HUES6 (cell line): Measurements from ENCODE around the gene HCFC1.
"Not testable (repeated sequence)": the region's sequence is repeated elsewhere in the genome, so short reads cannot be mapped to it uniquely, and the experiment has no call there.

Experiments used
- H3K27ac ChIP-seq: 2 replicates; pipeline ENCODE4 v1.7.0; 2013; ENCODE audit warnings: low read depth, mild to moderate bottlenecking, low read length, inconsistent platforms
- H3K27me3 ChIP-seq: 2 replicates; pipeline ENCODE4 v1.6.1; 2013; ENCODE audit warnings: low read length; ENCODE audit not compliant: control insufficient read depth, insufficient read depth
- H3K36me3 ChIP-seq: 2 replicates; pipeline ENCODE4 v1.6.1; 2013; ENCODE audit warnings: low read length; ENCODE audit not compliant: control insufficient read depth, insufficient read depth
- H3K4me1 ChIP-seq: 2 replicates; pipeline ENCODE4 v1.6.1; 2013; ENCODE audit warnings: low read length; ENCODE audit not compliant: control insufficient read depth, insufficient read depth
- H3K4me3 ChIP-seq: 2 replicates; pipeline ENCODE4 v1.5.1; 2013; ENCODE audit warnings: low read depth, low read length
- H3K9ac ChIP-seq: one replicate; pipeline ENCODE4 v1.6.1; 2013; ENCODE audit warnings: mild to moderate bottlenecking, low read length
- H3K9me3 ChIP-seq: 2 replicates; pipeline ENCODE4 v1.6.1; 2013; ENCODE audit warnings: low read depth, low read length; ENCODE audit not compliant: control insufficient read depth, insufficient read depth

The HCFC1 gene

DNA sequence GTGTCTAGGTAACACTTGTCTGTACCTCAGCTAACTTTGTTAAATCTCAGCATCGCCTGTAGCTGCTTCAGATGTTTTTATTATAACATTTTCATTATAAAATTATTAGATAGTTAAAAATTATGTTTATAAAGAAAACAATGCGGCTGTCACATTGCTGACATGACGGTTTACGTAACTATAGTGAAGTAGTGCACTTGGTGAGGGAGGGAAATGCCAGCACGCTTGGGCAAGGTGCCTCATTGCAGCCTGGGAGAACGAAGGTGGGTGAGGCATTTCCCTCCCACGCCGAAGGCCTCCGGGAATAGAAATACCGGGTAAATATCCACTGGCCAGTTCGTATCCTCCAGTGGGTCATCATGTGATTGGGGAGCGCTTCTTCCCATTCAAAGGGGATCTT, 16.9 kb upstream of the HCFC1 start:
- no peaks in the 10 kb centered on the region for H3K36me3 ChIP-seq
- no peak overlapping the region for H3K27ac ChIP-seq
- no peaks in the 10 kb centered on the region; the same call in 1 of the 2 replicates for H3K4me1 ChIP-seq
- peaks cover 4% of the 10 kb centered on the region; the same call in 1 of the 2 replicates for H3K9me3 ChIP-seq
- H3K27me3 ChIP-seq, result no peaks in the 10 kb centered on the region
- H3K9ac ChIP-seq, result no peak overlapping the region
- H3K4me3 ChIP-seq, result no peak overlapping the region

DNA sequence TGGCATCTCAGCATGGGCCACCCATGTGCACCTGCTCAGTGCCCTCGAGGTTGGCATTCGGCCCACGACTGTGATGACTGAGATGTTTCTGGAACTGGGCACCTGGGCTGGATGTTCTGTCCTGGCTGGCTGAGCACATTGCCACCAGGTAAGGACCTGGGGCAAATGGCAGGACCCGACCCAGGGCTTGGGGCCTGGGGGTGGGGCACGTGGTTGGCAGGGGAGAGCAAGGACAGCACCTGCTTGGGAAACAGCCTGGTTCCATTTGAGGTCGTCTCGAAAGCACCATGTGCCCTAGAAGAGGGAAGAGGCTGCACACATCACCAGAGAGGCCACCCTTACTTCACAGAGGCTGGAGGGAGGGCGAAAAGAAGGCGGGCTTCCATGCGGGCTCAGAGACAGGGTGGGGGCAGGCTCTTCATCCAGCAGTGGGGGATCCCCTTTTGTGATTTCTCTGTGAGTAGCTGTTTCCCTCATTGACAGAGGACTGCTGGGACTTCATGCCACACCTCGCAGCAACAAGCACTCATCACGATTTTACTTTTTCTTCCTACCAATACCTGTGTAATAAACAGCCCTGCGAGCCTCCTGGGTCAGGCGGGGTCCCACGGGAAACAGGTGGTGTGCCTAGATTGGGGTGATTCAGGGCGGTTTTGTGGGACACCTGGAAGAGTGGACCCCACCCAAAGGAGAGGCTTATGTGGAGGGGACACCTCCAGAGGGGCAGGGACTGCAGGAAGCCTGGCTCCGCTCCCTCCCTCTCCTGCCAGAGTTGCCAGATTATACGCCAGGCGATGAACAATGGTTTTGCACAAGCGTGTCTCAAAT, 12.9 kb upstream of the HCFC1 start:
- H3K27ac ChIP-seq, result no peak overlapping the region
- H3K4me1 ChIP-seq, result peaks cover 5% of the 10 kb centered on the region
- no peaks in the 10 kb centered on the region for H3K27me3 ChIP-seq
- H3K9ac ChIP-seq, result no peak overlapping the region
- peaks cover 13% of the 10 kb centered on the region; the same call in 1 of the 2 replicates for H3K9me3 ChIP-seq
- no peak overlapping the region for H3K4me3 ChIP-seq
- no peaks in the 10 kb centered on the region for H3K36me3 ChIP-seq

DNA sequence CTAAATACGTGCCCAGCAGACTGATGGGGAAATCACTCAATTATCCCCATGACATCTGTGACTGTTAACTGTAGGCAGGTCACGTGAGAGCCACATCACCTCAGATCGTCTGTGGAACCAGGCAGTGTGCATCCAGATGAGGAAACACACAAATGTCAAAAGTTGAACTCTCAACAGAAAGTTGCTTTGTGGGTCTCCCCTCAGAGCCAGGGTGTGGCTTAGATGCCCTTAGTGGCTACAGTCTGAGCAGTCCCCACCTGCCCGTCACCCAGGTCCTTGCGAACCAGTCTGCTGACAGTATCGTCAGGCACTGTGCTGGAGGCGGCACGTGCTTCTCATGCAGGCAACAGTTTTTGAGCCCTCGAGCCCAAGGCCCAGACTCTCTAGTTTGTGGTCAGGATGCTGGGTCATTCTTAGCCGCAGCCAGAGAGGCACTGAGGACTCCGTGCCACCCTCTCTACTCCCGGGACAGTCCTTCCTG, 11.7 kb upstream of the HCFC1 start:
- no peaks in the 10 kb centered on the region for H3K27me3 ChIP-seq
- no peak overlapping the region for H3K27ac ChIP-seq
- H3K4me3 ChIP-seq, result no peak overlapping the region
- H3K9me3 ChIP-seq, result peaks cover 13% of the 10 kb centered on the region; the same call in 1 of the 2 replicates
- H3K36me3 ChIP-seq, result no peaks in the 10 kb centered on the region
- no peak overlapping the region for H3K9ac ChIP-seq
- H3K4me1 ChIP-seq, result peaks cover 5% of the 10 kb centered on the region

DNA sequence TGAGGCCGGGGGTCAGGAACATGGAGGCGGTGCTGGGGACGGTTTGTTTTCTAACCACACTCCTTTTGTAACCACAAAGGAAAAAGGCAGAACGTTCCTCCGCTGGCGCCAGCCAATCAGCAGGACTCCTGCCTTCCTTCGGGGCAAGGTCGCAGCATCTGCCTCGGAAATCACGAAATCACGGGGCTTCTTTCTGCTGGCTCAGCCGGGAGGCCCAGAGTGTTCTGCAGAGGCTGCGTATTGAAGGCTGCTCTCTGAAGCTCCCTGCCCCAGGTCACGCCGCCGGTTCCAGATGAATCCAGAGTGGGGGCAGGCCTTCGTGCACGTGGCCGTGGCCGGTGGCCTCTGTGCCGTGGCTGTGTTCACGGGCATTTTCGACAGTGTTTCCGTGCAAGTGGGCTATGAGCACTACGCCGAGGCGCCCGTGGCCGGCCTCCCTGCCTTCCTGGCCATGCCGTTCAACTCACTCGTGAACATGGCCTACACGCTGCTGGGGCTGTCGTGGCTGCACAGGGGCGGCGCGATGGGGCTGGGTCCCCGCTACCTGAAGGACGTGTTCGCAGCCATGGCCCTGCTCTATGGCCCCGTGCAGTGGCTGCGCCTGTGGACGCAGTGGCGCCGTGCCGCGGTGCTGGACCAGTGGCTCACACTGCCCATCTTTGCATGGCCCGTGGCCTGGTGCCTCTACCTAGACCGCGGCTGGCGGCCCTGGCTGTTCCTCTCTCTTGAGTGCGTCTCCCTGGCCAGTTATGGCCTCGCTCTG, 10.3 kb upstream of the HCFC1 start:
- H3K36me3 ChIP-seq, result no peaks in the 10 kb centered on the region
- H3K4me1 ChIP-seq, result peaks cover 5% of the 10 kb centered on the region
- H3K9me3 ChIP-seq, result peaks cover 13% of the 10 kb centered on the region; the same call in 1 of the 2 replicates
- no peak overlapping the region for H3K9ac ChIP-seq
- no peaks in the 10 kb centered on the region for H3K27me3 ChIP-seq
- no peak overlapping the region for H3K27ac ChIP-seq
- no peak overlapping the region for H3K4me3 ChIP-seq

DNA sequence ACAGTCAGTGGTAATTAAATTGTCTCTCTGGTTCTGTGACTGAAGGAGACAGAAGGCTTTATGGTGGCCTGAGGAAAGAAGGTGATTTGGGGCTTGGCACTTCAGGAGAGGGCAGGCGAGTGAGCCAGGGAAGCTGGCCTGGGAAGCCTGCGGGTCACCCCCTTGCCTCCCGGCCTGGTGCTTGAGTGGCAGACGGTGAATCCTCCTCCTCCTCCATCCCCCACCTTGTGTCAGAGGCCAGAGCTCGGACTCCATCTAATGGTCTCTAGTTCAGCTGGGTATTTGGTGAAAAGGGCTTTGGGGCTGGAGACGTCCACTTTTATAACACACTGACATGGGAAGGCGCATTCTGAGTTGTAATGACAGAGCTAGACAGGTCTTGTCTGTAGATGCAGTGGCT, 9.6 kb upstream of the HCFC1 start:
- H3K9ac ChIP-seq, result no peak overlapping the region
- no peak overlapping the region for H3K4me3 ChIP-seq
- H3K4me1 ChIP-seq, result peaks cover 5% of the 10 kb centered on the region
- H3K27ac ChIP-seq, result no peak overlapping the region
- H3K27me3 ChIP-seq, result no peaks in the 10 kb centered on the region
- peaks cover 13% of the 10 kb centered on the region; the same call in 1 of the 2 replicates for H3K9me3 ChIP-seq
- no peaks in the 10 kb centered on the region for H3K36me3 ChIP-seq

DNA sequence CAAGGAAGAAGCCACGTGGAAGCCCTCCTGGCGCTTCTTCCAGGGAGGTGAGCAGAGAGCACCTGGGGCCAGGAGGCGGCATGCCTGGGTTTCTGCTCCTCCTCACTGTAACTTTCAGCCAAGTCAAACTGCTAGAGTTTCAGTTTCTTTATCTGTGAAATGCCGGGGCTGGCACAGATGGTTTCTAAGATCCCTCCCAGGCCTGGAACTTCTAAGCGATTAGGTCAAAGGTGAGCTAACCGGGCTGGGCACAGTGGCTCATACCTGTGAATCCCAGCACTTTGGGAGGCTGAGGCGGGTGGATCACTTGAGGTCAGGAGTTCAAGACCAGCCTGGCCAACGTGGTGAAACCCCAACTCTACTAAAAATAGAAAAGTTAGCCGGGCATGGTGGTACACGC, 8.8 kb upstream of the HCFC1 start:
- not testable (repeated sequence) for H3K27ac ChIP-seq, H3K4me3 ChIP-seq, H3K36me3 ChIP-seq, H3K9ac ChIP-seq, H3K4me1 ChIP-seq, H3K27me3 ChIP-seq
- H3K9me3 ChIP-seq, result peaks cover 13% of the 10 kb centered on the region; the same call in 1 of the 2 replicates

DNA sequence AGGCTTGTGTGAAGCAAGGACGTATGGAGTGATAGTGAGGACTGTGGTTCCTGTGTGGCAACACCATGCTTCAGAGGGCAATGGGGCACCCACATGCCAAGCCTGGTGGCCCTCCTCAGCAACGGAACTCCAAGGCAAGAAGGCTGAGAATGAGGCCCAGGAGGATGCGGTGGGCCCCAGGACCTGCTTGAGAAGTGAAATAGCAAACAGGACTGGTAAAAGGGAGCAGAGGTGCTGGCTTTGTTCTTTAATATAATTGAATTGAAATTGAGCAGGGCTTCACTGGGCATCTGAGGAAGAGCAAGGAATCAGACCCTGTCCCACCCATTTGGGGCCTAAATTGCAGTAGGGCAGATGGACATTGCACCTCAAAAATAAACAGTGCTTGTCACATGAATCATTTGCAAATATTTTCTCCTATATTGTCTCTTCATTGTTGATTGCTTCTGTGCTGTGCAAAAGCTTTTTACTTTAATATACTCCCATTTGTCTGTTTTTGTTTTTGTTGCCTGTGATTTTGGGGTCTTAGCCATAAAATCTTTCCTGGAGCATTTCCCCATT, 3.2 kb upstream of the HCFC1 start:
- no peaks in the 10 kb centered on the region for H3K9me3 ChIP-seq
- peak overlapping the region; percentile 98 for H3K9ac ChIP-seq
- no peak overlapping the region for H3K27ac ChIP-seq

DNA sequence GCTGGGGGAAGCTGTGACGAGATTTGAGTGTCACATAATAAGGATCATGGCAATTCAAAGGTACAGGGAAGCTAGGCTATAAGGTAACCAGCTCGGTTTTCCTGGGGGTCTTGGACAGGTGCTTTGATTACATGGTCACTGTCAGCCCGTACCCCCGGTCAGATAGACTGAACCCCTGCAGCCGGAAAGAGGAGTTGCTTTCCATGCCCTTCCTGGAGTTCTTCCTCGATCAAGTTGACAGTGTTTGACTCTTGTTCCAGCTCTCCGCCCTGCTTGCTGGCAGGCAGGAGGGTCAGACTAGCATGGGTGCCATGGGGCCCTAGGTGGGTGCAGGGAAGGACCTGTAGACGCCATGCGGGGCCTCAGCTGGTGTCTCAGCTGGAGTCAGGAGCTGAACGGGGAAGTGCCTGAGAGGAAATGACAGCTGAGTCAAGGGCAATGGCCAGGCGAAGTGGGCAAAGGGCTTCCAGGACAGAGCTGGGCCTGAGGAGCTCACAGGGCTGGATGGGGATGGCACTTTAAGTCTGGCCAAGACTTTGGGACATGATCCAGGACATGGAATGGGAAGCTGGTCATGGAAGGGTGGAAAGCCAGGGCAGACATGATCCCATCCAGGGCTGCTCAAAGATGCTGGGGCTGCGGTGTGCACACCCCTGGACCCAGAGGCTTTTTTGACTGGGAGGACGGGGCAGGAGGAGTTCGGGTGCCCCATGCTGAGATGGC, 2.5 kb upstream of the HCFC1 start:
- Histone ChIP-seq H3K9ac (peak overlapping the region; percentile 98), H3K4me3 (peak overlapping the region; percentile 81; the same call in 1 of the 2 replicates), H3K27ac (no peak overlapping the region)

More for the DNA sequence above, 3.2 kb upstream of the HCFC1 start:
- Histone ChIP-seq H3K4me1 (peaks cover 15% of the 10 kb centered on the region; the same call in 1 of the 2 replicates), H3K27me3 (no peaks in the 10 kb centered on the region), H3K4me3 (no peak overlapping the region; the same call in 1 of the 2 replicates), H3K36me3 (no peaks in the 10 kb centered on the region)

DNA sequence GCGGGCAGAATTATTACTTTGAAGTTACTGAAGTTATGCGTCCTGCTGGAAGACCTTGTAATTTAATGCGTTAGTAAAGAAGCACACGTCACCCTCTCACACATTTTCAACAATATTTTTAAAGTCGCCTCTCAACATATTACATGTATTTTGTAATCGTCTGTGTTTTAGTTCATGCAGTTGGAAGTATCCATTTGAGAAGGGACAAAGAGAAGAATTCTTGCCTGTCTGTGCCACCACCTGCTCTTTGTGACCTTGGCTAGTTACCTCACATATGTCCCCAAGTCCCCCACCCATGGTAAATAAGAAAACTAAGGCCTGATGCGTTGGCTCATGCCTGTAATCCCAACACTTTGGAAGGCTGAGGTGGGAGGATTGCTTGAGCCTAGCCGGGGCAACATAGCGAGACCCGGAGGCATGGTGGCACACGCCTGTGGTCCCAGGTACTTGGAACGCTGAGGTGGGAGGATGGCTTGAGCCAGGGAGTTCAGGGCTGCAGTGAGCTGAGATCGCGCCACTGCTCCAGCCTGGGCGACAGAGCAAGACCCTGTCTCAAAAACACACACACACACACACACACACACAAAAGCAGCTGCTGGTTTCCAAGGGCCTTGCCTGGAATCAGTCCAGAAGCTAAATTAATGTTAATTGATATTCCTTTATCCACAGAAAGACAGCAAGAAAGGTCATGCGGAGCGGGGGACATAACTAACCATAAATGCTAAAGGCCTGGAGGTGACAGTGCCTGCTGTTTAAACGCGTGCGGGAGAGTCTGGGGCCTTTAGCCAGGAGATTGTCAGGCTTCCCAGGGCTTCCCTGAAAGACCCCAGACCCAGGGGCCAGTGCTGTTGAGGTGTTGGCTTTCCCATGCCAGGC, 1.7 kb upstream of the HCFC1 start:
- no peaks in the 10 kb centered on the region for H3K27me3 ChIP-seq
- peaks cover 4% of the 10 kb centered on the region; the same call in 1 of the 2 replicates for H3K36me3 ChIP-seq
- H3K9ac ChIP-seq, result peak overlapping the region; percentile 98
- H3K9me3 ChIP-seq, result no peaks in the 10 kb centered on the region
- H3K27ac ChIP-seq, result peak overlapping the region; percentile 83
- peaks cover 28% of the 10 kb centered on the region for H3K4me1 ChIP-seq
- H3K4me3 ChIP-seq, result peak overlapping the region; percentile 81

More for the DNA sequence above, 2.5 kb upstream of the HCFC1 start:
- no peaks in the 10 kb centered on the region for H3K27me3 ChIP-seq
- H3K9me3 ChIP-seq, result no peaks in the 10 kb centered on the region
- peaks cover 20% of the 10 kb centered on the region for H3K4me1 ChIP-seq
- H3K36me3 ChIP-seq, result no peaks in the 10 kb centered on the region
